HG03175 (cell line): Measurements from ENCODE around the gene TAS2R13.

Source experiments
- ATAC-seq: cut with Tn5 transposase; IDR thresholded peaks from one replicate; pipeline ENCODE4 v1.9.1; 2021; ENCODE audit warnings: mild to moderate bottlenecking, moderate library complexity; ENCODE audit not compliant: unreplicated experiment

Gene TAS2R13

GRCh38 chr12:10873378-10873777 lies 36.0 kb downstream of the TAS2R13 start:
- no peak for ATAC-seq

- ATAC-seq = no peak
Measured at GRCh38 chr12:10867381-10867780, 42.0 kb downstream of the TAS2R13 start.

GRCh38 chr12:10863512-10864218 lies 45.7 kb downstream of the TAS2R13 start:
- ATAC-seq = no peak

GRCh38 chr12:10861366-10861765 lies 48.0 kb downstream of the TAS2R13 start:
- no peak for ATAC-seq
